ENCODE results near the gene PLEKHA5.
"Not testable (repeated sequence)": the region's sequence is repeated elsewhere in the genome, so short reads cannot be mapped to it uniquely, and the experiment has no call there.

The PLEKHA5 gene

GRCh38 chr12:19170286-19170685, 40.8 kb downstream of the PLEKHA5 start:
- not testable (repeated sequence) for DNase-seq

DNA sequence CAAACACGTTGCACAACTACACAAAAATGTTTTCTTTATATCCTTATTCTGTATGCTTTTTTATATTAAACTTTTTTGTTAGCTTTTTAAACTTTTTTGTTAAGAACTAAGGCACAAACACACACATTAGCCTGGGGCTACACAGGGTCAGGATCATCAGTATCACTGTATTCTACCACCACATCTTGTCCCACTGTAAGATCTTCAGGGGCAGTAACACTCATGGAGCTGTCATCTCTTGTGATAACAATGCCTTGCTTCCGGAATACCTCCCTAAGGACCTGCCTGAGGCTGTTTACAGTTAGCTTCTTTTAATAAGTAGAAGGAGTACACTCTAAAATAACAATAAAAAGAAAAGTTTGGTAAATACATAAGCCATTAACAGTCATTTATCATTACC, 42.2 kb downstream of the PLEKHA5 start:
- DNase-seq = no peak

DNA sequence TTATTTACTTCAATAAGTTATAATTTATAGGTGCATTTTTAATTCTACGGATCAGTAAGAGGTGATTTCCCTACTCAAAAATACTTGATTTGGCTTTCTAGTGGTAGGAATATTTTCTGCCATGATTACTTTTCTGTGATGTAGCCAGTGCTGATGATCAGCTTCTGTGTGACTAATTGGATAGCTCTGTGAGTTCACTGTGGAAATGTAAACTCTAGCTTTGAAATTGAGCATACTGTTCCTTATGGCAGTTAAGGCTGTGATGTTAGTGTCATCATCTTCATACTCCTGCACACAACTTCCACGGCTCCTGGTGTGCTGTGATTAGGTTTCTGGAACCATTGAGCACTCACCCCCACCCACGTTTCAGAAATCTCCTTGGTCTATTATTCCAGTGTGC, 48.2 kb downstream of the PLEKHA5 start:
- DNase-seq = no peak

GRCh38 chr12:19179986-19180385, 50.5 kb downstream of the PLEKHA5 start:
- no peak for DNase-seq

GRCh38 chr12:19181666-19182426, 52.3 kb downstream of the PLEKHA5 start:
- no peak for DNase-seq

DNA sequence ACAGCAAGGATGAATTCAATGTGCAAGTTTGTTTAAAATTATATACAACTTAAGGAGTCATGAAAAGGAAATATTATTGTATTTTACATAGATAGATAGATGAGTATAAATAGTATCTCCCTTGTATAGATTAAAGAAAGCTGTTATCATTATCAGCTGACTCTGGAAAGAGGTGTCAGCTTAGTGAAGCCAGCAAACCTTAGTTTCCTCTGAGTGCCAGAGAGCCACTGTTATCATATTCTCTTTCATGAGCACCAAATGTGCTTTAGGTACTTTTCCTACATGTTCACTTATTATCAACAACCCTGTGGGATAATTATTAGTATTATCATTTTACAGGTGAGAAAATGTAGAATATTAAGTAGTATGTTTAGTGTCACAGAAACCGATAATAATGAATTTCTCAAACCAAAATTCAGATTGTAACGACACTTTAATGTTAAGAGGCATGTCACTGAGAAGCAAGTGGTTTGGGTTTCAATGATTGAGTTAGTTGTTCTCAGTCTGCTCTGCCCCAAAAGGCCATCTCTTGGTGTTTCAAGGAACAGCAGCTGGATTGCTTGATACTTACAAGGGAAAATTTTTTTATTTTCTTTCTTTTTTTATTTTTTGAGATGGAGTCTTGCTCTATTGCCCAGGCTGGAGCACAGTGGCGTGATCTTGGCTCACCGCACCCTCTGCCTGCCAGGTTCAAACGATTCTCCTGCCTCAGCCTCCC, 53.7 kb downstream of the PLEKHA5 start:
- DNase-seq = no peak

DNA sequence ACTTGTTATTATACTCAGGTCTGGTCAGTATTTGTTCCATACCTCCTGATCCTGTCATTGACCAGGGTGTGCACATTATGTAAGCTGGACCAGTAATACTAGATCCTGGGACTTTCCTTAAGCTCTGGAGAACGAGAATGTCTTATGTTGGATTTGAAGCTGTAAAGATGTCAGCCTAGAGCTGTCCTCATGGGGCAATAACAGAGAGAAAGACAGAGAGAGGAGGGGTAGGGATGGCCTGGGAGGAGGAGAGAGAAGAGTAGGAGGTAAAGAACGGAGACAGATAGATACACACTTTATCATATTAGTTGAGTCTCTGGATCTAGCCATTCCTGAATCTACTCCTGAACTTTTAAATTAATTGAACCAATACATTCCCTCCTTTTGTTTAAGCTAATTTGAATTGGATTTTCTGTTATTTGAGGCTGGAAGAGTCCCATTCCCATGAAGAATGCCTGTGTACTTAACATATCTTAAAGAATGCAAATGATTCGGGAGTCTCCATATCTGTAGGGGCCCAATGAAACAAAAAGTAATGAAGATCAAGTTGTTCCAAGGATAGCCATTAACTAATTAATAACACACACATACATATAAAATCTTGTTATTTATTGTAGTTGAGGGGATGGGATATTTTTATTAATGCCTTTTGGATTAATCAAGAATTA, 55.9 kb downstream of the PLEKHA5 start:
- DNase-seq = no peak

GRCh38 chr12:19186722-19187661, 57.5 kb downstream of the PLEKHA5 start:
- DNase-seq = no peak

GRCh38 chr12:19189522-19189921, 60.0 kb downstream of the PLEKHA5 start:
- no peak for DNase-seq

DNA sequence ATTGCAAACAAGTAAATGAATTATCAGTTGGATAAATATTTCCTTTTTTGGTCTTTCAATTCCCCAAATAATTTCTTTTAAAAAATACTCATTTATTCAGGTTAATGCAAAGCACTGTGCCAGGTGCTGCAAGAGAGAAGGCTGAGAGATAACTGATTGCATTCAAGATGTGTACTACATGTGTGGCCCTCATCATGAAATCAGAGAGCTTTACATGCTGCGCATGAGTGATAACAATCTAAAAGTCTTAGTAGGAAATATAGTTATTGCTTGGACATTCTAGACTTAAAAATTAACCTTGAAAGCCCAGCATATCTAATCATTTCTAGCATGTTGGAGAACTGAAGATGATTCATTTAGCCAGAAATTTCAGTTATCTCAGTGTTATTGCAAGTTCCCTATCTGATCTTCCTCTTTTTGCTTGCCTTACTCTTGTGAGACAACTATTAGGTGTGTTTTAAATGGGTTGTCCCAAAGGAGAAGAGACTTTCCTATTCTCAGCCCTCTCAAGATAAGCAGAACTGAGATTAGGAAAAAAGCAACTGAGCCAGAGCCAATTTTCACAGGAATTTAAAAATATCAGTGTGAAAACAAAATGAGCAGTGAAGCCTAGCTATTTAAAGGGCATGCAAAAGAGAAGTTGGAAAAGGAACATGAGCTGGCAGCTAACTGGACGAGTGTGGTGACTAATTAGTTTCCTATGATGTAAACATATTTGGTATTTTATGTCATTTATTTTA, 60.9 kb downstream of the PLEKHA5 start:
- DNase-seq = no peak

GRCh38 chr12:19191089-19191488, 61.6 kb downstream of the PLEKHA5 start:
- DNase-seq = no peak

DNA sequence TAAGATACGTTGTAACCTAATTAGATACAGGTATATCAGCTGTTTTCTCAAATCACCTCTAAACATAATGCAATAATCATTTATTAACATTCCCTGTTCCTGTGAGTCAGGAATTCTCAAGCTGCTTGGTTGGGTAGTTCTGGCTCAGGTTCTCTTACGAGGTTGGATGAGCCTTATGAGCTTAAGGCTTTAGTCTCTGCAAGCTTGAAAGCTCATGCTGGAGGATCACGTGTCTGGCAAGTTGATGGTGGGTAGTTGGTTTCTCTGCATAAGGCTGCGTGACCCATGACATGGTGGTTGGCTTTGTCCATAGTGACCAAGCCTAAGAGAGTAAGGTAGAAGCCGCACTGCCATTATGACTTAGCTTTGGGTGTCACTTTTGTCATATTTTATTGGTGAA, 62.0 kb downstream of the PLEKHA5 start:
- DNase-seq = no peak

- DNase-seq = no peak
These were observed 63.2 kb downstream of the PLEKHA5 start for GRCh38 chr12:19192710-19193109.

GRCh38 chr12:19194963-19195362, 65.4 kb downstream of the PLEKHA5 start:
- DNase-seq = no peak

GRCh38 chr12:19196959-19197630, 67.6 kb downstream of the PLEKHA5 start:
- no peak for DNase-seq

GRCh38 chr12:19198272-19198671, 68.7 kb downstream of the PLEKHA5 start:
- no peak for DNase-seq

DNA sequence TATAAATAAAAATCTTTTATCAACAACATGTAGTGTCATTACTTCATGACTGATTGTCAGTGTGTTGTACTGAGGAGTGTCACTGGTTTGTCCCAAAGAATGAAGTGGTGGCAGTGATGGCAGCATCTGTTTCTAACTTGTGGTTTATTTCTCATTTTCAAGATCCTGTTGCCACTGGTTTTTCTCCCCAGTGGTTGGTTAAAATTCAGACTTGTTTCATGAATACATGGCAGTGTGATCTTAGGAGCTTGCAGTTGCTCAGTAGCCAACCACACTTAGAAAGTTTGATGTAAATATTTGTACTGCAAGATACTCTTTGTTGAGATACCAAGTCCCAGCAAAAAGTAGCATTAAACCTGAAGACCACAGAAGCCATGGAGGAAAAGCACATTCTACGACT, 69.8 kb downstream of the PLEKHA5 start:
- no peak for DNase-seq

DNA sequence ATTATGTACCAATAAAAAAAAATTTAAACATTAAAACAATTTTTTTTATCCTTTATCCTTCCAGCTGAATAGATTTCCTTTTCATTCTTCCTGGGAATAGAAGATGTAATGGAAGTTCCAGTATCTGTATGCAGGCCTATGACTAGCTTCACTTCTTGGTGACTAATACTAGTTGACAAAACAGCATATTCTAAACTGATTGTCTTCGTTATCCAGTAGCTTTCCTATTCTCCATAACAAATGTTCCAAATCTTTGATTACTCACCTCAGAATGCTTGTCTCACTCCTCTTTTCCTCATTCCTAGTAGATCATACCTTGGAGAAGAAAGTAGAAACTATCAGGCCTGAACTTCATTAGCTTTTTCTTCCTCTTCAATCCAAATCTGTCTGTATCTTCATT, 70.7 kb downstream of the PLEKHA5 start:
- DNase-seq = no peak

GRCh38 chr12:19201661-19202060, 72.1 kb downstream of the PLEKHA5 start:
- DNase-seq = no peak

GRCh38 chr12:19203013-19203412, 73.5 kb downstream of the PLEKHA5 start:
- DNase-seq = no peak
